Naive thymus-derived CD8-positive, alpha-beta T cell (primary cell): ENCODE measurements around the gene PIGV. TPM values are rescaled to one million over a fixed set of nuclear protein-coding genes. Genes with fewer than 3 reads are reported as not detected.
A peak's percentile ranks its signal among the peaks of the same experiment; 100 is the strongest.
"Not testable (repeated sequence)": the region's sequence is repeated elsewhere in the genome, so short reads cannot be mapped to it uniquely, and the experiment has no call there.

ENCODE experiments used
- ATAC-seq, 2 donors: fragments of 150-1000 bp; cut with Tn5 transposase in 1 of 2; sonication (Bioruptor Pico), chemical (Tn5 transposase) in 1 of 2; 1 replicate in 1 of 2; 2 replicates in 1 of 2; pipeline ENCODE4 v1.10.0; 2021; ENCODE audit warnings: mild to moderate bottlenecking in 2 of 2, moderate library complexity in 2 of 2
- POLR2A ChIA-PET: fragments of 350-600 bp; sonication (Branson Sonifier 250); formaldehyde crosslinking; loops from one replicate; lab custom pipeline; 2021; ENCODE audit warnings: antibody characterized with exemption; lab: Charles Lee
- DNase-seq, 10 donors: peaks; one replicate each; pipeline versions ENCODE4 v3.0.0 to v3.0.0-alpha.2; 2020 to 2022
- H3K27ac Mint-ChIP-seq, 10 donors: one replicate each; pipeline ENCODE4 v1.8.0; 2020 to 2022; ENCODE audit warnings: mild to moderate bottlenecking in 10 of 10, mixed read lengths in 10 of 10, moderate library complexity in 4 of 10, inconsistent platforms in 1 of 10
- H3K27me3 Mint-ChIP-seq, 5 donors: one replicate each; pipeline ENCODE4 v1.8.0; 2021 to 2022; ENCODE audit warnings: mixed read lengths in 5 of 5
- H3K36me3 Mint-ChIP-seq, 3 donors: one replicate each; pipeline ENCODE4 v1.8.0; 2020 to 2022; ENCODE audit warnings: mixed read lengths in 3 of 3, mild to moderate bottlenecking in 2 of 3, inconsistent platforms in 1 of 3
- H3K4me1 Mint-ChIP-seq, 4 donors: one replicate each; pipeline ENCODE4 v1.8.0; 2021 to 2022; ENCODE audit warnings: mixed read lengths in 4 of 4
- H3K4me3 Mint-ChIP-seq, 10 donors: one replicate each; pipeline ENCODE4 v1.8.0; 2020 to 2022; ENCODE audit warnings: mild to moderate bottlenecking in 10 of 10, mixed read lengths in 10 of 10, moderate library complexity in 6 of 10, inconsistent platforms in 1 of 10
- H3K9me3 Mint-ChIP-seq, 9 donors: one replicate each; pipeline ENCODE4 v1.8.0; 2020 to 2022; ENCODE audit warnings: mixed read lengths in 9 of 9, mild to moderate bottlenecking in 3 of 9, inconsistent platforms in 1 of 9, moderate library complexity in 1 of 9
- polyA plus RNA-seq, 3 donors: library from polyadenylated mRNA; unstranded; fragments of 300-500 nt; fragmentation: Illumina TruSeq; gene quantifications; one replicate each; pipeline ENCODE4 v1.2.3, GENCODE V29; 2021
- total RNA-seq, 8 experiments: library from RNA in 2 of 8; stranded (reverse) in 2 of 8; gene quantifications; one replicate each; pipeline ENCODE4 v1.2.3 and lab custom pipeline; 2021 to 2026

Gene PIGV
- total and polyA plus RNA-seq, 5 experiments from 2014 or later: 8.2 to 27.2 (median 14.4) TPM

- not testable (repeated sequence) for H3K9me3 Mint-ChIP-seq, DNase-seq, H3K4me3 Mint-ChIP-seq, ATAC-seq, H3K27me3 Mint-ChIP-seq
- POLR2A ChIA-PET: interaction anchor here (0.6 to 1.1 kb wide), 2 partner anchors 9 to 91 kb away, joined by 3 read pairs; no protein-coding TSS in a partner anchor
- Mint-ChIP-seq H3K4me1 (peaks cover 17 to 42% (median 32%) of the 10 kb centered on the region in 4 donors), H3K27ac (peak overlapping the region in 5 of 10 donors; percentile 14 to 85 (median 56)), H3K36me3 (peaks cover 0 to 77% (median 7%) of the 10 kb centered on the region in 3 donors)
Measured at GRCh38 chr1:26837665-26838064, 49.9 kb downstream of the PIGV start.

DNA sequence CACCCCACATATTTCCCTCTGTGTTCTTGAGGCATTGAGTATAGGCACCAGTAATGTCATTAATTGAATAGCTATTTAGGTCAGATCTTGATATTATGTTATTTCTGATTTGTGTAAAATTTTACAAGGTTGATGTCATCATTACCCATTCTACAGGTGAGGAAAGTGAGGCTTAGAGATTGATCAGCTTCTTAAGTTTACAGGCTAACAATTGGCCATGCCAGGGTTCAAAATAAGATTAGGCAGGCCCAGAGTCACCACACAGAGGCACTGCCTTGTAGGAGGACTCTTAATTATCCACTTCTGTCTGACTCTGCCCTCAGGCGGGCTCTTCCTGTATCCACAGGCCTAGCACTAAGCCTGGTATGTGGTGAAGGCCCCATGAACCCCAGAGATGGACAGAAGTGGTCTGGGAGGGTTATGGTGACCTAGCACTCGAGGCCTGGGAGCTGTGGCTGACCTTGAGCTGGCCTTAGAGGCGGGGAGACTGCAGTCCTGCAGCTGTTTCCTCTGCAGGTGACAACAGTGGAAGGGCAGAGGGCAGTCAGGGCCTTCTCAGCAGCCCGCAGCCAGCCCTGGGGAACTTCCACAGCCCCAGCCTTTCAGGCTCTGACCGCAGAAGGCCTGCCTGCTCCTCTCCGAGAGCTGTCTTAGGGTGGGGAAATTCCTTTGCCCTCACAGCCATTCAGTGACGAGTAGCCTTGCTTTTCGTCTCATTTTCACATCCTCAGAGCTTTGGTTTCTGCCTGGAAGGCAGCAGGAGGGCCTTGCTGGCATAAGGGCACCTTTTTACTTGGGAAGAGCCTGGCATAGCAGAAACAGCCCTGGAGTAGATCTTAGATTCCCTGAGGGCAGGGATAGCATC lies 51.0 kb downstream of the PIGV start:
- H3K4me1 Mint-ChIP-seq: peaks cover 8 to 32% (median 22%) of the 10 kb centered on the region in 4 donors
- ATAC-seq (peak; percentile 61 to 66), DNase-seq (no peak)
- POLR2A ChIA-PET: interaction anchor here (0.6 kb wide), 3 partner anchors 19 to 952 kb away, joined by 3 to 5 read pairs (median 3); no protein-coding TSS in a partner anchor
- peaks cover 0 to 80% (median 7%) of the 10 kb centered on the region in 3 donors for H3K36me3 Mint-ChIP-seq
- no peak overlapping the region for H3K4me3 Mint-ChIP-seq
- no peaks in the 10 kb centered on the region for H3K27me3 Mint-ChIP-seq
- peak overlapping the region in 9 of 10 donors; percentile 6 to 85 (median 58) for H3K27ac Mint-ChIP-seq
- H3K9me3 Mint-ChIP-seq: no peaks in the 10 kb centered on the region

- Mint-ChIP-seq H3K27ac (peak overlapping the region in 7 of 10 donors; percentile 6 to 79 (median 55)), H3K4me3 (no peak overlapping the region), H3K4me1 (peaks cover 2 to 26% (median 16%) of the 10 kb centered on the region in 4 donors), H3K9me3 (no peaks in the 10 kb centered on the region), H3K36me3 (peaks cover 0 to 85% (median 7%) of the 10 kb centered on the region in 3 donors), H3K27me3 (no peaks in the 10 kb centered on the region)
- POLR2A ChIA-PET: interaction anchor here (0.6 kb wide), 1 partner anchor 953 kb away, joined by 5 read pairs; no protein-coding TSS in a partner anchor
- DNase-seq (no peak), ATAC-seq (no peak)
Measured at GRCh38 chr1:26839339-26839722, 51.6 kb downstream of the PIGV start.

- H3K36me3 Mint-ChIP-seq: peaks cover 0 to 85% (median 5%) of the 10 kb centered on the region in 3 donors
- H3K4me1 Mint-ChIP-seq: peaks cover 1 to 25% (median 11%) of the 10 kb centered on the region in 4 donors
- no peak for ATAC-seq
- H3K27ac Mint-ChIP-seq: peak overlapping the region in 2 of 10 donors; percentile 6 to 78
- no peak overlapping the region for H3K4me3 Mint-ChIP-seq
- POLR2A ChIA-PET: interaction anchor here (0.6 kb wide), 1 partner anchor 953 kb away, joined by 5 read pairs; no protein-coding TSS in a partner anchor
- H3K27me3 Mint-ChIP-seq: no peaks in the 10 kb centered on the region
- H3K9me3 Mint-ChIP-seq: no peaks in the 10 kb centered on the region
- DNase-seq: no peak
Measured at GRCh38 chr1:26839779-26840178, 52.0 kb downstream of the PIGV start.

DNA sequence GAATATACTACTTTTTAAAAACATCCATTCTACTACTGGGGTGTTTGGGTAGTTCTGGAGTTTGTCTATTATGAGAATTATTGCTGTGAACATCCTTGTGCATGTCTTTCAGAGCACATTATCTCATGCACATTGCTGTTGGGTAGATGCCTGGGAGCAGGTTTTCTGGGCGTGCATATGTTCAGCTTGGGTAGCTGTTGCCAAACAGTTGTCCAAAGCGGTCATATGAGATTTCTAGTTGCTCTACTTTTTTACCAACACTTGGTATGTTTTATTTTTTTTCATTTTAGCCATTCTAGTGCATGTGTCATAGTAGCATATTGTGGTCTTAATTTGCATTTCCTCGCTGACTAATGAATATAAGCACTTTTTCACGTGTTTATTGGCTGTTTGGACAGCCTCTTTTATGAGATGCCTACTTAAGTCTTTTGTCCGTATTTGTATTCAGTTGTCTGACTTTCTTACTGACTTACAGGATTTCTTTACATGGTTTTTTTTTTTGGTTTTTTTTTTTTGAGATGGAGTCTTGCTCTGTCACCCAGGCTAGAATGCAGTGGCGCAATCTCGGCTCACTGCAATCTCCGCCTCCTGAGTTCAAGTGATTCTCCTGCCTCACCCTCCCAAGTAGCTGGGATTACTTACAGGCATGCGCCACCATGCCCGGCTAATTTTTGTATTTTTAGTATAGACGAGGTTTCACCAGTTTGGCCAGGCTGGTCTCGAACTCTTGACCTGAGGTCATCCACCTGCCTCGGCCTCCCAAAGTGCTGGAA lies 56.9 kb downstream of the PIGV start:
- ATAC-seq (no peak), DNase-seq (no peak)
- H3K36me3 Mint-ChIP-seq: peaks cover 0 to 83% (median 13%) of the 10 kb centered on the region in 3 donors
- POLR2A ChIA-PET: no interaction called here
- peak overlapping the region in 3 of 10 donors; percentile 13 to 81 (median 38) for H3K27ac Mint-ChIP-seq
- H3K4me3 Mint-ChIP-seq: no peak overlapping the region
- H3K27me3 Mint-ChIP-seq: no peaks in the 10 kb centered on the region
- H3K4me1 Mint-ChIP-seq: peaks cover 0 to 10% (median 3%) of the 10 kb centered on the region in 4 donors
- no peaks in the 10 kb centered on the region for H3K9me3 Mint-ChIP-seq

DNA sequence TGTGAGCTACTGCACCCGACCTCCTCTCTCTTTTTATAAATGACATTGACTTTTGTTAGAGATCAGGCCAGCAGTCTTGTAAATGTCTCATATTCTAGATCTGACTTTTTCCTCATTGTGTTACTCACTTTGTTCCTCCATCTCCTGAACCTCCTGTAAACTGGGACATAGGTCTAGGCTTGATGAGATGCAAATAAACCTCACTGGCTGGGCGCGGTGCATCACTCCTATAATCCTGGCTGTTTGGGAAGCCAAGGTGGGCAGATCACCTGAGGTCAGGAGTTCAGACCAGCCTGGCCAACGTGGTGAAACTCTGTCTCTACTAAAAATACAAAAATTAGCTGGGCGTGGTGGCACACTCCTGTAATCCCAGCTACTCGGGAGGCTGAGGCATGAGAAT lies 60.1 kb downstream of the PIGV start:
- Mint-ChIP-seq H3K36me3 (peaks cover 0 to 89% (median 18%) of the 10 kb centered on the region in 3 donors), H3K27ac (peak overlapping the region in 2 of 10 donors; percentile 63 to 69)
- H3K4me1 Mint-ChIP-seq, H3K27me3 Mint-ChIP-seq, ATAC-seq, H3K4me3 Mint-ChIP-seq, H3K9me3 Mint-ChIP-seq, DNase-seq: not testable (repeated sequence)
- POLR2A ChIA-PET: interaction anchor here (1.2 kb wide), 2 partner anchors 43 to 46 kb away, joined by 3 read pairs; partner anchors contain the start of gene GPN2

Other genes with a start within 250 kb of the PIGV start
- 100 to 1,000 TPM; 123 TPM for gene ARID1A, start 91.9 kb upstream of the PIGV start, total RNA-seq
- 10 to 100 TPM; 21.2 to 32.0 (median 28.9) TPM for gene ARID1A, start 91.9 kb upstream of the PIGV start, polyA plus RNA-seq
- 10 to 100 TPM; 29.9 to 37.4 TPM for gene ZDHHC18, start 38.7 kb downstream of the PIGV start, total RNA-seq
- gene ZDHHC18, start 38.7 kb downstream of the PIGV start, polyA plus RNA-seq: 10 to 100 TPM in 2 of 3 donors, 1 to 10 TPM in 1; 4.6 to 17.2 (median 12.8) TPM
- gene SFN, start 75.2 kb downstream of the PIGV start, total RNA-seq: under 1 TPM; 0.38 to 0.47 TPM
- not detected for gene SFN, start 75.2 kb downstream of the PIGV start, polyA plus RNA-seq
- gene GPN2, start 102.3 kb downstream of the PIGV start, total RNA-seq: 10 to 100 TPM; 30.3 to 35.4 TPM
- 10 to 100 TPM in 2 of 3 donors, 1 to 10 TPM in 1; 9.7 to 14.8 (median 12.5) TPM for gene GPN2, start 102.3 kb downstream of the PIGV start, polyA plus RNA-seq
- gene GPATCH3, start 112.5 kb downstream of the PIGV start, total RNA-seq: 10 to 100 TPM; 26.4 to 30.3 TPM
- 10 to 100 TPM; 10.9 to 15.2 (median 11.5) TPM for gene GPATCH3, start 112.5 kb downstream of the PIGV start, polyA plus RNA-seq
- gene NR0B2, start 126.0 kb downstream of the PIGV start, total RNA-seq: not detected
- under 1 TPM in 1 of 3 donors, not detected in 2; 0.18 TPM for gene NR0B2, start 126.0 kb downstream of the PIGV start, polyA plus RNA-seq
- gene NUDC, start 133.8 kb downstream of the PIGV start, total RNA-seq: 10 to 100 TPM; 46.6 to 48.8 TPM
- 100 to 1,000 TPM; 104 to 131 (median 120) TPM for gene NUDC, start 133.8 kb downstream of the PIGV start, polyA plus RNA-seq
- gene KDF1, start 172.5 kb downstream of the PIGV start, total RNA-seq: 1 to 10 TPM; 2.8 to 3.5 TPM
- 1 to 10 TPM; 2.8 to 7.7 (median 6.9) TPM for gene KDF1, start 172.5 kb downstream of the PIGV start, polyA plus RNA-seq
- gene TRNP1, start 205.7 kb downstream of the PIGV start, total RNA-seq: not detected
- not detected for gene TRNP1, start 205.7 kb downstream of the PIGV start, polyA plus RNA-seq
- gene TENT5B, start 224.9 kb downstream of the PIGV start, total RNA-seq: not detected
- not detected for gene TENT5B, start 224.9 kb downstream of the PIGV start, polyA plus RNA-seq